Fibroblast of mammary gland (primary cell): ENCODE measurements around the gene TRAPPC10.

Experiments
- DNase-seq: peaks from one replicate; pipeline ENCODE4 v3.0.0-alpha.2; 2010; ENCODE audit warnings: low read depth
- H3K4me3 ChIP-seq: 2 replicates; pipeline ENCODE4 v1.5.1; 2011; ENCODE audit warnings: low read depth, mild to moderate bottlenecking, low read length, moderate library complexity; ENCODE audit not compliant: control insufficient read depth
- CTCF ChIP-seq: conservative IDR thresholded peaks from 2 replicates; pipeline ENCODE4 v1.5.1; 2011; ENCODE audit warnings: low read depth, low read length, inconsistent platforms; ENCODE audit not compliant: control insufficient read depth, insufficient read depth

The TRAPPC10 gene

DNA sequence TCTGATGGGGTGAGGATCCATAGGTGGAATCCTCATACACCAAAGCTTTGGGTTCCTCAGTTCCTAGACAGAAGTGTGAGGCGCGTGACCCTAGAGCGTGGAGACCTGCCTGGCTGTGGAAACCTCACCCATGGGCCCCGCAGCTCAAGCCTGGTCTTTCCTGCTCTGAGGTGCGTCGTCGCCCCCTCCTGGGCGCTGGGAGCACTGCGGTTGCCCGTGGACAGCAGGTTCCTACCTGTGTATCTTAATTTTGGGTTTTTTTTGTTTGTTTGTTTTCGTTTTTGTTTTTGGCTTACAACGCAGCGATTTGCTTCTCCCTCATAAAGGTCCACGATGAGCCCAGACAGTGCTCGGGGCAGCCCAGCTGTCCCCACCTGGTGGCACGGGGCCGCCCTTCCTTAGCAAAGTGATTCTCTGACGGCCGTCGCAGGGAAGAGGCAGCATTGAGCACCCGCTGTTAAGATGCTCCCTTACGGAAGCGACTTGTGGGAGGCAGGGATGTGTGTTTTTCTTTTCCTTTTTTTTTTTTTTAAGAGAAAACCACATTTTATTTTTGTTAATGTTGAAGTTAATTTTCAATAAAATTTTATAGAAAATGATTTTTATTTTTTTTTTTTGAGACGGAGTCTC, 36.5 kb upstream of the TRAPPC10 start:
- no peak overlapping the region for H3K4me3 ChIP-seq
- peak; percentile 59 for DNase-seq
- TF ChIP-seq CTCF, result peak; percentile 92

DNA sequence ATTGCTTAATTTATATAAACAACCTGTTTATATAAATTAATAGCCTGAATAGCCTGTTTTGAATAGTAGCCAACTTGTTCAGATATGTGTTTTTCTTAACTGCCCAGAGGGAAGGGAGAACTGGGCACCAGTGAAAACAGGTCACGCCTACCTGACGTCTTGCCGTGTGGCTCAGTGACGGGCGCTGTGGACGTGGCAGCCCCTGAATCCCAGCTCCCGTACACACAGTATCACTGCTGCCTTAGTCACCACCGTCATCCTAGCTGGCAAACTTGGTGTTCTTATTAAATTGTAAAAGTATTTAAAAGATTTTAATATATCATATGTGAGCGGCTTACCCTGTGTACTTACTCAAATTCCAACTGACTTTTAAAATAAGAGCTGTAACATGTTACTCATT, 35.4 kb upstream of the TRAPPC10 start:
- no peak for DNase-seq
- H3K4me3 ChIP-seq, result no peak overlapping the region
- no peak for TF ChIP-seq CTCF

GRCh38 chr21:43978060-43978459, 34.0 kb upstream of the TRAPPC10 start:
- no peak for TF ChIP-seq CTCF
- H3K4me3 ChIP-seq, result no peak overlapping the region
- DNase-seq, result no peak

DNA sequence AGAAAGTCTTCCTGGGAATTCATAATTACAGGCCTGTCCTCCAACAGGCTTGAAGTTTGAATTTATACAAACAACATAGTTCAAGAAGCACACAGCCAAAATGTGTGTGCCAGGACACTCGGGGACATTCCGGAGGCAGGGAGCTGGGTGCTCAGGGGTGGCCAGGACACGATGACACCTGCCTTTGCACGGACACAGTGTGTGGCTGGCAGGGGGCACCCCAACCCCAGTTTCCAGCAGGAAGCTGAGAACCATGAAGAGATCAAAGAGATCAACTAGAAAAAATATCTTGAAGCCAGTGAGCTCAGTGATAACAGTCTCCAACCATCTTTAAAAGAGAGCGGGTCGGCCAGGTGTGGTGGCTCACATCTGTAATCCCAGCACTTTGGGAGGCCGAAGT, 32.5 kb upstream of the TRAPPC10 start:
- no peak overlapping the region for H3K4me3 ChIP-seq
- DNase-seq, result no peak
- TF ChIP-seq CTCF, result no peak

DNA sequence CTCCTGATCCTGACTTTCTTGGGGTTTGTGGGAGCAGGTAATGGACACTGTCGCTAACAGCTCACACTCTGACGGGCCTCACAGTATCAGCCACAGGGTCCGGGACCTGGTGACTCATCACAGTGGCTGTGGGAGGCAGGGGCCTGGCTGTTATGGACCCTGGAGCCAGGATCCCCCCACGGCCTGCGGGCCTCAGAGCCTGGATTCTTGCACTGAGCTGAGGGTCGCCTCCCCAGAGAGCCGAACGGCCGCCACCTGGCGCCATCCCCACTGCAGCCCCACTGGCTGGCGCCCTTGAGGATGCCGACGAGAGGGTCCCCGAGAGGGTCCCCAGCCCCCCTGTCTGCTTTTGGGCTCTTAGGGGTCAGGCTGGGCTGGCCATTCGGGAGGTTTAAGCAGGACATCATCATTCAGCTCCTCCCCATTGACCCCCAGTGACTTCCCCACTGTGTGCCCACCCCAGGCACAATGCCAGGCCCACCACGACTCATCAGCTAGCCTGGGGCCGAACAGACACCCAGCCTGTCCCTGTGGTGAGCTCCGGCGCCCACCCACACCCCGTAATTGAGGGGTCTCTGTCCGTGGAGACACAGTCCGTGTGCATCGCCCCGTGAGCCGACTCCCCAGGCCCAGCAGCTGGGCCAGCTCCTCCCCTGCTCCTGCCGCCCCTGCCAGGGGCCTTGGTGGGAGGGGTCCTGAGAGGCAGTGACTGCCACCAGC, 30.8 kb upstream of the TRAPPC10 start:
- H3K4me3 ChIP-seq, result no peak overlapping the region
- DNase-seq, result no peak
- TF ChIP-seq CTCF, result no peak

- no peak overlapping the region for H3K4me3 ChIP-seq
- TF ChIP-seq CTCF, result no peak
- DNase-seq, result no peak
Measured at GRCh38 chr21:43981871-43982210, 30.3 kb upstream of the TRAPPC10 start.

GRCh38 chr21:43982489-43983078, 29.5 kb upstream of the TRAPPC10 start:
- no peak overlapping the region for H3K4me3 ChIP-seq
- DNase-seq, result no peak
- TF ChIP-seq CTCF, result no peak
